GM21825 (cell line): ENCODE results near the gene PPP1R14D.

ENCODE experiments used
- ATAC-seq: cut with Tn5 transposase; IDR thresholded peaks from one replicate; pipeline ENCODE4 v1.9.1; 2021; ENCODE audit warnings: mild to moderate bottlenecking, moderate library complexity; ENCODE audit not compliant: unreplicated experiment

The PPP1R14D gene

DNA sequence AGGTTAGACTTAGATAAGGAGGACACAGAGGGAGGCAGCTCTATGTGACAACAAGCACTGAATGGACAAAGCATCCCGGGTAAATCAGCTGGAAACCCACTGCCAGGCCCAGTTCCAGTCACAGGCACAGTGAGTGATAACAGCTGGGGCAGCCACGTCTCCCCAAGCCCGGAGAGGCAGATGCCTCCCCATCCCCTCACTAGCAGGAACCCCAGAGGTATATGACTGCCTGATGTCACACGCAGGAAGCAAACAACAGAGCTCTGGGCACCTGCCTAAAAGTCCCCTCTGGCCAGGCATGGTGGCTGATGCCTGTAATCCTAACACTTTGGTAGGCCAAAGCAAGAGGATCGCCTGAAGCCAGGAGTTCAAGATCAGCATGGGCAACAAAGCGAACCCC, 40.5 kb downstream of the PPP1R14D start:
- no peak for ATAC-seq

DNA sequence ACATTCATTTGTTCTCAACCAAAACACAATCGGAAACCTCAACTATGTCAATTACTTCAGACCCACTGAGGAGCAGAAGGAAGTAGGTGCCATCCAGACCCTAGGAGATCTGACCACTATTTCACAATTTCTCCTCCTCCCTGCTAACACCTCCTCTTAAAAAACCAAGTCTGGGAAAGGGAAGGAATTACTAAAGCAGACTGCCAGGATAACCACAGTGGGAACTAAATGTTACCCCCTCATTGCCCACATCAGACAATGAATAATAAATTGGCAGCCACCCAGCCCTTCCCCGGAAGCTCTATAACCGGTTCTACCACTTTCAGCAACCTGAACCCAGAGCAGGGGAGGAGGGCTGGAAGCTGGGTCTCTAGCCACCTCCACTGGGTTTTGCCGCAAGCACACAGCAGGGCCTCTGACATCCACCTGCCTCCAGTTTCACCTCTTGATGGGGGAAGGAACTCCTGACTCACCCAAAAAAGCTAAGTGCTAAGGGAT, 41.1 kb downstream of the PPP1R14D start:
- no peak for ATAC-seq

DNA sequence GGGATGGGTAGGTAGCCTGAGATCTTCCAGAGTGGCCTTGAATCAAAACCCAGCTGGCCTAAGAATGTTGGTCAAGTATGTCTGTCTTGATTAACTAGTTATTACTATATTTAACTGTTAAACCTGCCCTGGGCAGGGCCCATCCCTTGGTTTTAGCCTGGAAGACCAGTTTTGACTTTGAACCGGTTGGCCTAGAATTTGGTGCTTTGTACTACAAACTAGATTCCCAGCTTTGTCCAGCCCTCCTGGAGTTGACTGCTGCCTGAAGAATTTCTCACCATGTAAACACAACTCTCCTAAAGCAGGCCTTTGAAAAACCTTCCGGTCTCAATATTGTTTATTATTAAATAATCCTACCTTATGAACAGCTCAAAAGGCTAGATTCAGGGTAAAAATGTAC, 42.7 kb downstream of the PPP1R14D start:
- ATAC-seq: no peak

DNA sequence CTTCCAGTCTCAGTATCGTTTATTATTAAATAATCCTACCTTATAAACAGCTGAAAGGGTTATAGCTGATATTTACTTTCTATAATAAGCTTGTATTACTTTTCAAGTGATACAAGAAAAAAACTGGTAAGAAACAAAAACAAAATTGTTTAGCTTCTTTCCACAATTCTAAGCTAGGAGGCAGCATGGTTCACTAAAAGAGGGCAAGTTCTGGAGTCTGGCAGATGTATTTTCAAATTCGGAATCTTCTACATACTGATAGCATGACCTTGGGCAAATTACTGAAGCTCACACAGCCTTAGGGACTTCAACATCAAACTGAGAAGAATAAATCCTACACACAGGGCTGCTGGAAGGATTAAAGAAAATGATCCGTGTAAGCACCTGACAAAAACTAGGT, 43.3 kb downstream of the PPP1R14D start:
- ATAC-seq: no peak

DNA sequence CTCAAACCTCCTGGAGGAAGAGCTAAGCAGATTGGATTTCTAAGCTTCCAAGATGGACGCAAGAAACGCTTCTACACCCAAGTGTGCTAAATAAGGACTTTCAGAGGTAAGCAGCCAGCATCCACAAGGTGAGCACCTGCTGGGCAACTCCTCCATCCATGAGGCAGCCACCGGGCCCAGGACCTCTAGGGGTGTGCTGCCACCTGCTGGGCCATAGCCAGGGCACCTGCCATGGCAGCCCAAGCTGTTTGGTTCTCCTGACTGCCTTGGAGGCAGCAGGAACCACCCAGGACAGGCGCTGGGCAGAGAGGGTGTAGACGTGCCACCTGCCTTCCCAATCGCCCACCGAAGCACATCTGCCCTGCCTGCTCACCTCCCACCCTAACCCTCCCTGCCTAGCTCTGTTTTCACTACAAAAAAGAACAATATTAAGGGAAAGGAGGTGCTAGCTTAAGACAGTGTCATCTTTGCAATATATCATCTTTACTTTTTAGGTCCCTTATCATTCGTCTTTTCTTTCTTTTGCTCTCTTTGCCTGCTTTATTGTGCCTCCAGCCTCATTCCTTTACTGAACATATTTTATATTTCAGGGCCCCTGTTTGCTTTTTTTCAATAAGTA, 45.8 kb downstream of the PPP1R14D start:
- no peak for ATAC-seq

DNA sequence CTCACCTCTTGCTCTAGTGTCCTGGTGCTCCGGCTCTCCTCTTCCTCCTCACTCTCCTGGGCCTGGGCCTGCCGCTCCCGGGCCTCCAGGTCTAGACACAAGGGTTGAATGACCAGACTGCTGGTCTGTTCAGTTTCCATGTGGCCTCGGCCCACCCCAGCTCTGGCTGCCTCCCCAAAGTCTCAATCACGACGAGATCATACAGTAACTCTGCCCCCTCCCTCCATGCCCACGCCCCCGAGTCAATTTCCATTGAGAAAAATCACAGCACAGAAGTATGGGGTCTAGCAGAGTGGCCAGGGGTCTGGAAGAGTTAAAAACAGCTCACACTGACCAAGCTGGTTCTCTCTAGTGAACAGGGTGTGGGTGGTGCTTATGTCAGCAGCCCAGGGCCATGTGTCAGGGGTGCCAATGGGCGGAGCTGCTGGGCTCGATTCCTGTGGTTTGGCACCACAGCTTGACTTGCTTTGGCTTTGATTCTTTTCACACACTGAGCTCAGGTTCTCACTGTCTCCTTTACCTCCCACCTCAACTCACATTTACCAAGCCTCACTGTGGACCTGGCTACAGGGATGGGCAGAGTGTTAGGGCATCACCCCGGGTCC, 51.9 kb downstream of the PPP1R14D start:
- ATAC-seq: no peak

DNA sequence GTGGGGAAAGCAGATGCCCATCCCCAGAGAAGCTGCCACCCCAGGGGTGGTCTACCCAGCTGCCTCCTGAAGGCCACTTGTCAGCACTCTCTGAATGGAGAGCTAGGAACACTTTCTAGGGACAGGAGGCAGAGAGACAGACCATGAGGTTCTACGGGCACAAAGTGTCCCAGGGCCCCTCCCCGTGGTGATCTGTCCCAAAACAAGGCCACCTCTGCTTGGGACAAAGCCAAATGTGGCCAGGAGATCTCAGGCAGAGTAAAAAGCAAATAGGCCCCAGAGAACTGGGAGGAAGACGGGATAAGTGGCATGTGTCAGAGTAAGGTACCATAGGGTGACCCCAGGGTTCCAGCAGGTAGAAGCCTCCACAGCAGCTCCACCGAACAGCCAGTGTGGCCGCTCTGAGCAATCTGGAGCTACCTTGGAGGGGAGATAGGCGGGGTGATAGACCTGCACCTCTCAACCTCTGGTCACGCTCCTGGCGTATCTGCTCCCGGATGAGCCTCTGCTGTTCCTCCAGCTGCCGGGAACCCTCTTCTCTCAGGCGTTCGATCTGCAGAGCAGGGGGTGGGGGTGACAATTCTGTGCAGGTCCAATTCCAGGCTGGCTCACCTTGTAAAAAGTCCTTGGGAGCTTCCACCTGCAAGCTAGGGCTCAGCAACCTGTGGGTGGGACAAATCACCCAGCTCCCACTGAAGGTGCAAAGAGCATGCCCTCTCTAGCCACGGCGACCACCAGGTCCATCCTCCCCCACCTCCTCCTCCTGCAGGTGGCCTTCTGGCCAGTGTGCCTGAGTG, 52.6 kb downstream of the PPP1R14D start:
- no peak for ATAC-seq

DNA sequence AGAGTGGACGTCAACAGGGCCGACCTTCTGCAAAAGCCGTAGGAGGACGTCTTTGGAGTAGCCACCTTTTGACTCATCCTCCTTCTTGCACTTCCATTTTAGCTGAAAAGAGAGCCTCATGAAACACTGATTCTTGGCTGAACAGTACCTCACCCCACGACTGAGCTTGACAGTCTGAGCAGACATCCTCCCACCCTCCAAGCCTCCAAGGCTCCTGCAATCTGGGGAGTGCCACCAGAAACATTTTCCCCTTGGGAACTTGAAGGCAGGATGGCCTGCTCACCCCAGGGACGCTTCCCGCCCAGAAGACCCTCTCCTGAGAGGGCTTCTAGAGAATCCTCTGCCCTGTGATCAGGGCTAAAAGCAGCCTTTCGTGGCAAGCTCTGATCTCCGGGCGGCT, 53.5 kb downstream of the PPP1R14D start:
- no peak for ATAC-seq

DNA sequence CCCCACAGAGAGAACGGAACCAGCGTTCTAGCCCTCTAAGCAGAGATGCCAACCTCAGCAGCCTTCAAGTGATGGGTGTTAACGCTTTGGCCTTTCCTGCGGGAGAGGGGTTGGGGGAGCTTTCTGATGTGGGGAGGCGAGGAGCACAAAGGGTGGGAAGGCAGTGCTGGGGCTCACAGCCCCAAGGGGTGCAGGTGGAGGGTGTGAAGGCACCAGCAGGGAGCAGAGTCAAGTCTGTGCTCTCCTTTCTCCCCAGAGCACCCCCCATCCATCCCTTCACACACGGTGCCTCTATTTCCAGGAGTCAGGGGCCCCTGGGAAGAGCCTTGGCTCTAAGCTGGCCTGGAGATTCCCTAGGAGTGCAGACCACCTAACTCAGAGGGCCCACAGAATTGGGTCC, 54.6 kb downstream of the PPP1R14D start:
- no peak for ATAC-seq

DNA sequence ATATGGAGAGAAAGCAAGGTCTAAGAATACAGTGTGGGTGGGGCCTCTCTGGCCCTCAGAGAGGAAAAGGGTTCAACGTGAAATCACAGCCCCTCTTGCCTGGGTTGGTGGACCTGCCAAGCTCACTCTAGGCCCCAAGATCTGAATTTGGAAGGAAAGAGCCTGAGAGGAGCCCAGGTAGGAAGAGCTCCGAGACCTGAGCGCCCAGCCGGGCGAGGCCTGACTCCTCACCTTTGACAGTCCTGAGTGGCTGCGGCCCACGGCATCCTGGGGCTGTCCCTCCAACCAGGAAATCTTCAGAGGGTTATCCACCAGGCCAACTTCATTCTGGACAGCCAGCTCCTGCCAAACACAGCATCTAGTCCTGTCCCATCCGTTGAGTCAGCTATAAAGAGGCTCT, 55.0 kb downstream of the PPP1R14D start:
- ATAC-seq: no peak

DNA sequence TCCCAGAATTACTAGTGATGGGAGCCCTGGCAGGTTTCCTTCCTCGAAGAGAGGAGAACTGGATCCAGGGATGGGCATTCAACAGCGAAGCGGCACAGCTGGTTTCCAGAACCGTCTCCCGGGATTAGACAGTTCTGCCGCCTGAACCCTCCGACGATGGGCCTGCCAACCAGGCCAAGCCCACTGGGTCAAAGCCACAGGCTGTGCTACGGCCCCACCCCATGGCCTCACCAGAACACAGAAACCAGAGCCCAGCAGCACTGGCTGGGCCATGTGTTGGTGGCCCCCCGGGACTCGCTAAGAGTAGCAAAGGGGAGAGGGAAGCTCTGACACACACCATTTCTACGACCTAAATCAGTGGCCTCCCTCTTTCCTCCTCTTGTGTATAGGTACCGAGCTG, 56.5 kb downstream of the PPP1R14D start:
- no peak for ATAC-seq

DNA sequence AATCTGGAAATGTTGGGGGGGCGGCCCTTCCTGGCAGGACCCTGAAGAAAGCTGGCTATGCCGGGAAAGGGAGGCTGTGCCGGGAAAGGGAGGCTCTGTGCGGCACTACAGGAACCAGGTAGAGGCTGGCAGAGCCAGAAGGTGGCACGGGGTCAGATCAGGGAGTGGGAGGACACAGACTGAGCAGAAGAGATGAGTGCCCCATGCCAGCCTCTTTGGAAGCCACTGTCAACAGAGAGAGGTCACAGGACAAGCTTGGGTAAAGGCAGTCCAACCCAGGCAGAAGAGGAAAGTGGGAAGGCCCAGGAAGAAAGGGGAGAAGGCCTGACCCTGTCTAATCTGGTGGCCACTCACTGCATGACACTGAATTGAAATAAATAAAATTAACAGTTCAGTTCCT, 57.3 kb downstream of the PPP1R14D start:
- no peak for ATAC-seq

DNA sequence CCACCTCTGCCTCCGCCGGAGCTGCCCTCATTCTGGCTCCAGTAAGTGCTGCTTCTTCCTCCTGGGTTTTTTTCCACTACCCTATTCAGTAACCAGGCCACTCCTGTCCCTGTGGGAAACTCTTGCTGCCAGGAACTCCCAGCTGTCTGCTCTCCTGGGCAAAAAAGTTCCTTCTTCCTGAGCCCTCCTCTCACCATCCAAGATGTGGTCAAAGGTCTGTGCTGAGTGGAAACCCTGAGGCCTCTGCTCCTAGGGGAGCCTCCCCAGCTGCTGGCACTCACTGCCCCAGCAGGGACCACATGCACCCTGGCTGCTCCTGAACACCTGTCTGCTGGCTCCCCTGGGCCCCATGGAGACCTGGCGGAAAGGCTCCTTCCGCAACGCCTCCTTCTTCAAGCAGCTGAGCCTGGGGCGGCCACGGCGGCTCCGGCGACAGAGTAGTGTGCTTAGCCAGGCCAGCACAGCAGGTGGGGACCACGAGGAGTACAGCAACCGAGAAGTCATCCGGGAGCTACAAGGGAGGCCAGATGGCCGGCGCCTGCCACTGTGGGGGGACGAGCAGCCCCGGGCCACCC, 58.3 kb downstream of the PPP1R14D start:
- peak; percentile 7 for ATAC-seq

DNA sequence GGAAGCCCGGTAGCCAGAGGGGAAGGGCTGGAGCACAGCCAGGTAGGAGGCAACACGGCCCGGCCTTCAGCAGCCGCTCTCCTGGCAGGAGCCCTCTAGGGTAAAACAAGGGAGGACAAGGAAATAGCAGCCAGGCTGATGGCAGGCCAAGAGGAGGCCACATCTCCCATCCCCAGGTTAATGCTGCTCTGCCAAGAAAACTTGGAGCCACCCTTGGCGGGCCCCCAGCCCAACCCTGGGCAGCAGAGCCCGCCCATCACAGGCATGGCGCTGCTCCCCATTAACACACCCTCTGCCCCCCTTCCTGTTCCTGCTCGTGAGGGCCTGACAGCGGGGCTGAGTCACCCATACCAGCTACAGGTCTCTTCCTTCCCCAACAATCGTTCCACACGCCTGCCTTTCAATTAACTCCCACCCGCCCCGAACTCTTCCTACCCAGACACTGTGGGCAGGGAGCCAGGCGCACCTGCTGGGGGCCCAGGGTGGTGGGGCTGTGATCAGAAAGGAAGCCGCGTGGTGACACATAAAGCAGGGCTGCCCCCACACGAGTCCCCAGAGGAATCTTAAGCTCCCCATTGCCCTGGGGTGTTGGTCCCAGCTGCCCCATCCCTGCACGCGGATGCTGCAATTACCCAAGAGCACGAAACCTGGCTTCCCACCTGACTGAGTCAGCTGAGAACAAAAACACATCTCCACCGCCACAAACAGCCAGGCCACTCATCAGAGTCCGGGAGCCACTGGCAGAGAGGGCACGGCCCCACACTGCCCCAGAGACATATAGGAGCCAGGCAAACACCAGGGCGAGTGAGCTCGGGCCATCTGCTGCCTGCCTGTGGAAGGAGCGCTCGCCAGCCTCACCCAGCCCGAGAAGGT, 59.0 kb downstream of the PPP1R14D start, which contains the start of gene C15orf62:
TSS of gene C15orf62 (plus strand) at position 707 of the 873 bp plus-strand sequence. CDS start 516 bp downstream, outside the sequence.
- peak; percentile 38 for ATAC-seq

DNA sequence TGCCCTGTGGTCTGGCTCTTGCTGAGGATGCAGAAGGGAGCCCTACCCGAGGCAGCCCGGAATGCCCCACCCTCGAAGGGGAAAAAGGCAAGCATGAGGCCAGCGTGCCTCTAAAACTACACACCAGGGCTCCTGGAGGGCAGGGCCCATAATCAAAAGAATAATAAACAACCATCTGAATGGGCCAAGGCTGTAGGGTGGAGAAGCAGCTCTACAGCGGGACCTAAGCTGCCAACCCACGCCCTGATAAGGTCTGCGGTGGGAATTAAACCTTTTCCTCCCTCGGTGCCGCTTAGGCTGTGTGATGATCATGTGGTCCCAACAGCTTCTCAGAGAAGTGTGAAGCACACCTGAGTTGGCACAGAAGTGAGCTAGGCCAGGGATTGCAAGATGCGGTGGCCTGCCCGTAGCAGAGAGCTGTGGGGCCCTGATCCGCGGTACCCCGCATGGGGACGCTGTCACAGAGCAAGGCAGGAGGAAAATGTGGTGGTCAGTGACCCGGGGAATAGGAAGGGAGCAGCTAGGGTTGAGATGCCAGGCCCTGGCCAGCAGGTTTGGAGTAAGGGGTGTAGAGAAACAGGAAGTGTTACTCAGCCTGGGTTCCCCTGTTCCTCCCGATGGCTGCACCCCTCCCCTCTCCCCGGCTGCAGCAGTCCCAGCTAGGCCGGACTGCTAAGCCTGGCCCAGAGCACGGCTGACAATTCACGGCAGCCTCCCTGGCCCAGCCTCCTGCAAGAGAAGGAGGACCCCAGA, 59.8 kb downstream of the PPP1R14D start:
- ATAC-seq: no peak

DNA sequence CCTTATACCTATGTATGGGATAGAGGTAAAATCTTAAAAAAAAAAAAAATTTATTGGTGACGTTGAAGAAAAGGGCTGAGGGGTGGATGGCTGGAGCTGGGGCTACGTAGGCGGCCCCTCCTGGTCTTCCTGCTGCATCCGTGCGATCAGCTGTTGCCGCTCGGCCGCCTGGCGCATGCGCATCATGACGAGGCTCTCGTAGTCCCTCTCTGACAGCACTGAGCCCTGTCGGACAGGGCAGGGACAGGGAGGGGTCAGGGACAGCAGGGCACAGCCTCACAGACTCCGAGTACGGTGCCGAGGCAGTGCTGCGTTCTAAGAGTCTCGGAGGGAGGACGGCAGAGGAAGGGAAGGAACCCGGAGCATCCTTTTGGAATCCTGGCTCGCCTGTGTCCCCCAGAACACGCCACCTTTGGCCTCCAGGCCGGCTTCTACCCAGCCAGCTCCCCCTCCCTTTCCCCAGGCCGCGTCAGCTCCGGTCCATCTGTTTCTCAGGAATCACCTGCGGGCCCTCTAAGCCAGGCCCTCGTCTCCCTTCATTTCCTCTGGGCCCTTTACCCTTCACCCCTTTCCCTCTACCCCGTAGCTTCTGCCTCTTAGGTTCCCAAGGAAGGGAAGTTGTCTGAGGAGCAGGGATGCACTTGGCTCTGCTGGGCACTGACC, 60.5 kb downstream of the PPP1R14D start:
- no peak for ATAC-seq

DNA sequence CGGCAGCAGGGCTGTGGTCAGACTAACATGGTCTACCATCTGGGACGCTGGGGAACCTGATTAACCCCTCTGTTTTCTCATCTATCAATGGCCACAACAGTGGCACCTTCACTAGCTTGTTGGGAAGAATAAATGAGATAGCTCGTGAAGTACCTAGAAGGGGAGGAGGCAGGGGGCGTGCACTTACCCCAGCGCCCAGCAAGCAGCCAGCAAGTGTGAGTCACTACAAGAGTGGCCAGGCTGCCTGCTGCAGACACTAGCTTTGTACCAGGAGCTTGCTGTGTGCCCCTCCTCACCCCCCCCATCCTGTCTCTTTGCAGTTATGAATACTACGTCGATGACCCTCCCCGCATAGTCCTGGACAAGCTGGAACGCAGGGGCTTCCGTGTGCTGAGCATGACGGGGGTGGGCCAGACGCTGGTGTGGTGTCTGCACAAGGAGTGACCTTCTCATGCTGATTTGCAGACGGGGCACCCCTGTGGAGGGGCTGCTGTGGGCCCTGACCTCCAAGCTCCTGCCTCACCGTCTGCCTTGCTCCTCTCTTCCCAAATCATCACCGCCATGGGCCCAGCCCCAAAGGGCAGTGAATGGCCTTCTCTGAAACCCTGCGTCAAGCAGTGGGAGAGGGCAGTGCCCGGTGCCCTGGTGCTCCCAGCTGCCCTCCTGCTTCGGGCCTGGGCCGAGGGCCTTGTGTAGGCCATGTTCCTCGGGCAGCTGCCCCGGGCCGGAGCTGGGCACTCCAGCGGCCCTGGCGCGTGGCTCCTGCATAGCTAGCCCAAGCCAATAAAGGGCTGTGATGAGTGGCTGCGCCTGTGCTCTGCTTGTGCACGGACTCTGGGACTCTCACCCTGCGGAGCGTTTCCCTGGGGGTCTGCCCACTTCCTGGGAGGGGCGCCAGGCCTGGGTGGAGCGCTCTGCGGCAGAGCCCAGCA, 61.3 kb downstream of the PPP1R14D start:
- ATAC-seq: no peak

DNA sequence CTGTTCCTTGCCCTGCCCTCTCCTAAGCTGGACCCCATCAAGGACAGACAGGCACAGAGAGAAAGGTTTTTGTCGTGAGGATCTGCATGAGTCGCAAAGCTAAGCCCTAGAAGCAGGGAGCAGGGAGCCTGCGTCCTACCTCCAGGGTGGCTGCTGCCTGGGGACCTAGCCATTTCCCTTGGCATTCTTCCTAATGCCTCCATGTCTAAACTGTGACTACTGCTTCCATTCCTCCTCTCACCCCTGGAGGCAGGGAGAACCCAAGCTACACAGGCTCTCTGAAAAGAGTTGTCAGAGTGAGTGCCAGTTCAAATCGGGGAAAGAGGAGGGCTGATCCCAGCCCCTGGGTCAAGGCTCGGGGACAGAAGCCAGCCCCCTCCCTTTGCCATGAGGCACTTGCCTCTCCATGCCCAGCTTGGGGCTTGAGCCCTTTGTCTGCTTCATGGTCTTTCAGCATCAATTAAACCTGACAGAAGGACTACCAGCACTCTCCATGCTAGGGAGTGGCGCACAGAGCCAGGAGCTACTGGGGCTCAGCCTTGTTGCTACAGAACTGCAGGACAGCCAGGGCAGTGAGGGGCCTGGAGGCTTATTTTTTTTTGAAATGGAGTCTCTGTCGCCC, 62.2 kb downstream of the PPP1R14D start:
- no peak for ATAC-seq
